Brain pericyte (primary cell): ENCODE results near the gene MYO16.
"Not testable (repeated sequence)": the region's sequence is repeated elsewhere in the genome, so short reads cannot be mapped to it uniquely, and the experiment has no call there.

ENCODE experiments used
- DNase-seq: peaks from one replicate; pipeline ENCODE4 v3.0.0-alpha.2; 2012; ENCODE audit warnings: low read depth, low spot score

Gene MYO16

DNA sequence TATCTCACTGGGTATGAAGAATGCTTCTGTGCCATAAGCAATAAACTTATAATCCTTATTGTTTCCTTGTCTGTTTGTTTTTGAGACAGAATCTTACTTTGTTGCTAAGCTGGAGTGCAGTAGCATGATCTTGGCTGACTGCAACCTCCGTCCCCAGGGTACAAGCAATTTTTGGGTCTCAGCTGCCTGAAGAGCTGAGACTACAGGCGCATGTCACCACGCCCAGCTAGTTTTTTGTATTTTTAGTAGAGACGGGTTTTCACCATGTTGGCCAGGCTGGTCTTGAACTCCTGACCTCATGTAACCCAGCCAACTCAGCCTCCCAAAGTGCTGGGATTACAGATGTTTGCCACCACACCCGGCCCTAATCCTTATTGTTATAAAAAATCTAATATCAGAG lies 112.5 kb downstream of the MYO16 start:
- no peak for DNase-seq

DNA sequence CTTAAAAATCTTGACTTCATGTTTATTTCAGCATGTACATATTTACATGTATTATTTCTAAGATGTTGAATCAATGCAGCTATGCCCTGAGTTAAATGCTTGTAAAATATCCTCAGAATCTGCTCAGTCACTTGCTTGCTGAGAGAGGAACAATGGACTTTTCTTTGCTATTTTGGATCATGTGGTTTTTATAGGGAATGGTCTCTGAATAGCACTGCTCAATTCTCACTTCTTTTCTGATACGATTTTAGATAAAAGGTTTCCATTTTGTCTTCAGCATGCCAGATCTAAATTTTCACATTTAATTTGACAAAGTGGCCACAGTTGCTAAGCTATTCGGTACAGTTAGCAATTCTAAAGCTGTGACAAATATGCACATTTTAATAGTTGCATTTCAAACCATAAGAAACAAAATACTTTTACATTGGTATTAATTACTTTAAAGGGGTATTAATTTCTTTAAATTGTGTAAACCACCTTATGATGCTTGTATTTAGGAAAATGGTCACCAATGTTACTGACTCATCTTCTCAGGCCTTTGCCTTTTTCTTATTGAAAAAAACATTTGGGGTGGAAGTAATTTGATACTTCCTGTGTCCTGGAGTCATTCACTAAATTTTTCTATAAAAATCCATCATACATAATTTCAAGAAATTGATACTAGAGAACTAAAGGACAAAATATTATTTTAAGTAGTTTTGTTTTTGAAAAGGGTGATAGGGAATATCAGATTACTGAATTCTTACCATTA lies 113.5 kb downstream of the MYO16 start:
- DNase-seq = no peak

DNA sequence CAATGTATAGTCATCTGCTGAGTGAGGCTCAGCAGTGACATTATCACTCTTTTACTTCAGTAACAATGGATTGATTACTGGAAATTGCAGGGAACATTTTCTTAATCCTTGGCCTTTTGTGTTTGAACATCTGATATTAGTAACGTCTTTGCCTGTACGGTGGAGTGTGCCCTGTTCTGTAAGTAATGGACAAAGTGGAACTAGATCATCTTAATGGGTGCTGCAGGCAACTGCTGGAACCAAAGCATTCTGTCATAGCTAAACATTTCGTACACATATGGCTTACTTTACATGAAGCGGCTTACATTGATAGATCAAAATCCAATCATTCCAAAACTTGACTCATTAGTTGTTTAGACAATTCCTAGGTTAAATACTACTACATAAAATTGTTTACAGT lies 114.1 kb downstream of the MYO16 start:
- no peak for DNase-seq

DNA sequence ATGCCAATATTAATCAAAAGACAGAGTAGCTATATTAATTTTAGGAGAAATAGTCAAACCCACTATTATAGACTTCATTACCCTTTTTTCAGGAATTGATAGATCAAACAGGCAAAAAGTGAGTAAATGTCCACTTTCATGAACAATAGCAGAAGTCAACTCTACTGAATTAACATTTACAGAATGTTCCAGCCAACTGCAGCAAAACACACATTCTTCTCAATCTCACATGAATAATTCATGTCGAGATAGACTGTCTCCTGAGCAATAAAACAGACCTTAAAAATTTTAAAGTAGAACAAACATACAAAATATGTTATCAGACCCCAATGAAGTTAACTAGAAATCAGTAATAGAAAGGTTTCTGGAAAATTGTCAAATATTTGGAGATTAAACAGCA lies 118.4 kb downstream of the MYO16 start:
- DNase-seq = no peak

DNA sequence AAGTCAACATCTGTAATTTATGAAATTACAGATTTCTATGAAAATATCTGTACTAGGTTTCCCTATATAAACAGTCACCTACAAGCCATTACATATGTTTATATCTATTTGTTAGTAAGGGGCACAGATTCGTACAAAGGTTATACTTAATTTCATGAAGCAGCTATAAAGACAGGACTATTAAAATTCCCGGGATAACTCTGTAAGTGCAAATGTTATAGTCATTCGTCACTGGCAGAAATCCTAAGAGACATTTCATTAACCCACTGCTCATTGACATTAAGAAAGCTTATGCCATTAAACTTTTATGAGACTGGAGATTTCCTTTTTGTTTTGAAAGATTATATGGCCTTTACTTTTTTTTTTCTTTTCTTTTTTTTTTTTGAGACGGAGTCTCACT lies 122.9 kb downstream of the MYO16 start:
- no peak for DNase-seq

DNA sequence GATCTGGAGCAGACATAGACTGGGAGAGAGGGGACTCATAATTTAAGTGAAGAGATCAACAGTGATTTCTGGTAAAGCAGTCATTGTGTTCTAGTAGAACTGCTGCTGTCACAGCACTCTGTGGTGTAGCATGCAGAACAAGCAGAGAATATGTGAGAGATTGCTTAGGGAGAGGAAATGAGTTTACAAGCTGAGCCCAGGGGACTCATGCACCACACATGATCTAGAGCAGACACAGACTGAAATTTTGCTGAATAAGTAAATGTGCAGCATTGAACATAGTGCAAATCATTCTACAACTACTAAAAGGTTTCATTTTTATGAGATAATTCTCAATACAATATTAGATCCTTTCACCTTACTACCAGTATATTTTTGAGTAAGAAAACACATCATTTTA lies 125.7 kb downstream of the MYO16 start:
- no peak for DNase-seq

DNA sequence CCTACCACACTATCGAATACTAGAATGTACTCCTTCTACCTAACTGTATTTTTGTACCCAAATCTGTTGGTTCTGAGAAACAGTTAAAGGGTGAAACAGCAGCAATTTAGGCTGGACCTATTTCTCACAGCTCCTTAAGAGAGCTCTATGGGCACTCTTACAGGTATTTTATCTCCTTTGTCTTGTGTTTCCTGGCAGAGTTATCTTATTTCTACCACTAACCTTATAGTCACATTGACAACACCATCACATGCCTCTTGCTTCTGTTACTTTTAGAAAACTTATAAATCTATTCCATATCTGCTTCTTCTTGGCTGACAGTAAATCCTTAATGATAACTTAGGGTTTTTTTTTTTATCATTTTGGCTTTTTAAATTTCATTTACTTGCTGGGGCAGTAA lies 130.7 kb downstream of the MYO16 start:
- DNase-seq = no peak

DNA sequence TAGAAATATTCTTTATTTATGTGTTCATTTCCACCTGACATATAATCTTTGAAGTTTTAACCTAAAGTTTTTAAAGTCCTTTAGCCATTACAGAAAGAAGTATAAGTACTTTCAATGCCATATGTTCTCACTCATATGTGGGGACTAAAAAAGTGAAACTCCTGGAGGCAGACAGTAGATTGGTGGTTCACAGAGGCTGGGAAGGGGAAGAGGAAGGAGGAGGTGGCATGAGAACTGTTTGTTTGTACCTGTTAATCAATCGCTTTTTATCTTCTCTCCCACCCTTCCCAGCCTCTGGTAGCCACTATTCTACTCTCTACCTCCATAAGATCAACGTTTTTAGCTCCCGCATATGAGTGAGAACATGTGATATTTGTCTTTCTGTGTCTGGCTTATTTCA lies 131.1 kb downstream of the MYO16 start:
- no peak for DNase-seq

DNA sequence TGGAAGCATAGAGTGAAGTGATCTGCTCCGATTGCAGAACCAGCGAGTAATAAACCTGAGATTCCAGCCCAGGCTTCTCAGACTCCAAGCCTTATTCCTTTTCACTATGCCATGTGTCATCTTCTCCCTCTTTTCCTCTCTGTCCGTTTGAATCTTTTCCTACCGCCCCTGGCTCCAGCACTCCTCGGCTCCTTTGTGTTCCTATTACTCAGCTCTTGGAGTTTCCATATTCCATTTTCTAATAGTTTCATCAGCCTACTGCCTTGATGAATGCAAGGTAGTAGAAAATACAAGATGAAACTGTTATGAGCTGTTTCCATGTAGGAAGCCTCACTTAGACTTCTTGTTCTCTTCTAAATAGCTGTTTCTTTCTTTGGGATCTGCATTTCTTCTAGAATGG lies 138.6 kb downstream of the MYO16 start:
- DNase-seq = no peak

DNA sequence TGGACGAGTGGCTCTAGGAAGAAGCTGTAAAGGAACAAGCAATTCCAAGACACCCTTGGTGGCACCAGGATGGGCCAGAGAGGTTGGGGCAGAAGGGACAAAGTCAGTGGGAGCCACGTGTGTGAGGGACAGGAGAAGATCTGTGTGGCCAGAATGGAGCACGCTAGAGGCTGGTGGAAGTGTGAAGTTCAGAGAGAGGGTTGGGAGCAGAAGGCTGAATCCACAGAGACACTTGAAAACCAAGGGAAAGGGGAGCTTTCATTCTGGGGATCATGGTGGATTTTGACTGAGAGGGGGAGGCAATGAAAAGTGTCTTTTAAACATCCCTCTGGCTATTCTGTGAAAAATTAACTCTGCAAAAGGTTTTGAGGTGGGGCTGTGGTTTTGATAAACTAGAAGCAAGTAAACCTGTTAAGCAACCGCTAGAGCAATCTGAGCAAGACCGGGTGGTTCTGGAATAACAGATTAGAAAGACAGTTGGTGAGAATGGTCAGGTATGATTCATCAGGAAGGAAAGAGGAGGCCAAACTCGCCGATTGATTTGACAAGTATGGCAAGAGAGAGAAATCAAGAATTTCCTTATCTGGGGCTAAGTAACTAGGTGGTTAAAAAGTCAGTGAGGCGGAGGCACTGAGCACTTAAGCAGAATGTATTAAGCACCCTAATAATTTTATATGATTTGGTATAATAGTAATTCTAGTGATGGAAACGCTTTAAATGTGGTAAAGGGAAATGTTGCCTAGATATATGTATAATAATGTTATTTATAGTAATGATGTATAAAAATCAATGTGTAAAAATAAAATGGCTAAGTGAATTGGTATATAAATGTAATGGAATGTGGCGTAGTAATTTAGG lies 140.0 kb downstream of the MYO16 start:
- no peak for DNase-seq

DNA sequence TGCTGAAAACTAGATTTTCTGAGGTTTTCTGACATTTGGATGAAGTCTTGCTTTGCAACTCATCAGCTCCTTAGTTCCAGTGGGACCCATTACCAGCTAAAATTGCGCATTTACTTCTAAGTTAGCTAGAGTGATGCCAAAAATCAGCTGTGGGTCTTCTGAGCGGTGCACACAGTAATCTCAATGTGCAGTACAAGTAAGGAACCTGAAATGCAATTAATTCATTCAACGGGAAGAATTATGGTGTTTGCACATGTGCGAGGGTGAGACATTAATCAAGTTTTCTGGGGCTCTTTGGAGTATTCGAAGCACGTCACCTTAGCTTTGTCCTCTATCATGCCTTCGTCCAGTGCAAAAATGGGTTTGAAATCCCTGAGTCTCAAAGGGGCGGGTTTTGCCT lies 146.2 kb downstream of the MYO16 start:
- DNase-seq = no peak

DNA sequence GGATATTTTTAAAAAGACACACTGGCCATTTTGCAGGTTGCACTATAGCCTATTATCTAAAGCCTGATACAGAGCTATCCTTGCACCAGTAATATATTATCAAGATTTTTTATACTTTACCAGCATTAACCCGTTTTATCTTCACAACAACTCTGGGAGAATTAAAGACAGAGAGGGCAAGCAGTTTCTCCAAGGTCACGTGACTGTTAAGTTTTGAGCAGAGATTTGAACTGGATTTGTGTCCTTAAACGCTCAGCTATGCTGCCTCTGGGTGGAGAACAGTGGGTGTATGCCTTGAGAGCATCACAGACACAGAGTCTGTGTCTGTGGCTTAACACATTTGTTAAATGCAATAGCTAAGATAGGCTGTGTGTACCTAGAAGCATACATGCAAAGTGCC lies 147.2 kb downstream of the MYO16 start:
- DNase-seq = no peak

DNA sequence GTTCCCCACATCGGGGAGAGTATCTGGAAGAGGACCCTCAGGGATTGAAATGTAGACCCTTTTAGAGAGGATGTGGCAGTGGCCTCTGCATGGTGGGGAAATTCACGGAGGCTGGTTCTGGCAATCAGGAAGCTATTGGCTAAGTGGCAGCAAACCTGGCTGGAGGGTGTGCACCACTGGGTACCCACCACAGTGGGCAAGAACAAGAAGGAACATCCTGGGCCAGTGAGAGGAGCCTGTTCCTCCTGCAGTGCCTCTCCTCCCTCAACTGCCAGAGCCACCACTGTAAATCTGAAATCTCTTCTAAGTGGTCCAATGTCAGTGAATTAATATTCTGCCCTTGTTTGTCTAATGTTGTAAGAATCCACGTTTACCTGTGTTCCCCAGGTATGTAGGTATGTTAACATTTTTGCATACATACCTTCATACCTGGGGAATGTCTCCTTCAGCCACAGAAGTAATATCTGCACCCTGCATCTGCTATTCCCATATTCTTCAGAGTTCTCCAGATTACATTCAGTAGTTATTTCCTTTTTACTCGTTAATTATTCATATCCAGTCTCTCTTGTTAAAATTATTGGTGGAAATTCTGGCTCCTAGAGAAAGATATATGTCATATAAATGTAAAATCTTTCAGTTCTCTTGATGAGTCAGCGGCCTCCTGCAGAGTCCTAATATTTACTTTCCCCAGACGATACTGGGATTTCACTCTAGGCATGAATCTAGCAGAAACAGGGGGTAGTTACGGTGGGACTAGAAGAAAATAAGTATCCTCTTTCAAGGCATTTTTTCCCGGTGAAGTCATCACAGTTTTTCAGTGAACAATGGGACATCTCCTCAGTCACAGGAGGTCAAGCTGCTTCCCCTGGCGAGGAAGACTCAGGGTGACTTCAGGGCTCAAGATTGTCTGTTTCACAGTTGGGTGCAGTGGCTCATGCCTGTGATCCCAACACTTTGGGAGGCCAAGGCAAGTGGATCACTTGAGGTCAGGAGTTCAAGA lies 148.3 kb downstream of the MYO16 start:
- DNase-seq = peak; percentile 87

DNA sequence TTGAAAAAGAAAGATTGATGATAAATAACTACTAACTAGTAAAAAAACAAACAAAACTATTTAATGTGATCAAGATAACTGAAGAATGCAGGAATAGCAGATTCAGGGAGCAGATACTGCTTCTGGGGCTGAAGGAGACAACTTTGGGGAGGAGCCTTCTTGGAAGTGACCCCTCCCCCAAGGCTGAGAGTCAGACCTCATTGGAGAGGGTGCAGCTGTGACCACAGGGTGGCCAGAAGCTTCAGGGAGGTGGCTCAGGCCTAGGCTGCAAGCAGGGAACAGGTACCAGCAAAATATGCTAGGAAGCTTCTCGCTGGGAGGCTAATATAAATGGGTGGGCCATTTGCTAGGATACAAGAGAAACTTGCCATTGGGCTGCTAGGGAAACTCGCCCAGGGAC lies 149.9 kb downstream of the MYO16 start:
- no peak for DNase-seq

DNA sequence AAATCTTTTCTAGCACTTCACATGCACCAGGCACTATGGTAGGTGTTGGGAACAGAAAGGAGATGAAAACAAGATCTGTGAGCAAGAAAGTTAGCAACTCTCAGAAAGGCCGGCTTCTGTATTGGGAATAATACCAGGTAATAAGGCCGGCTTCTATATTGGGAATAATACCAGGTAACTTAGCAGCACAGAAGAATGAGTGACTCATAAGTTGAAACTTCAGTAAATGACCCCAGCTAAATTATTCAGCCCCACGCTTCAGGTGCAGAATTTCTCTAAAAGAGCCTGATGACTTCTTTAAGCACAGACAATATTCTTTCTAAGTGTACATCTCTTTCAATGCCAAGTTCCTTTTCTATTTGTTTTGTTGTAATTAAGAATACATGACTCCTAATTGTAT lies 151.3 kb downstream of the MYO16 start:
- no peak for DNase-seq

DNA sequence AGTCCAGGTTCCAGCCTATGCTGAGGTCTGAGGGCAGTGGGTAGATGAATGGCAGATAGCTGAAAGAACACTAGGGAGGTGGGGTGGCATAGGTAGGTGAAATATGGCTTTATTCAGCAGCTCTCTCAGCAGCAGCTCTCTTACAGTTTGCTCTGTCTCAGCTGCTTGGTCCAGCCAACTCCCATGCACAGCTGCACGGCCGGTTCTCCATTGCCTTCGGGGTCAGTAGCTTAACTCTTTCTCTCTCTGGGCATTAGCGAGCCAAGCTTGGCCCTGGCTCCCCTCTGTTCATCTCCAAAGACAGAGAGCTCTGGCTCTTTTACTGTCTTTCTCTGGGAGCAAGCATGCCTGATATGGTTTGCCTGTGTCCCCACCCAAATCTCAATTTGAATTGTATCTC lies 151.9 kb downstream of the MYO16 start:
- DNase-seq = no peak

DNA sequence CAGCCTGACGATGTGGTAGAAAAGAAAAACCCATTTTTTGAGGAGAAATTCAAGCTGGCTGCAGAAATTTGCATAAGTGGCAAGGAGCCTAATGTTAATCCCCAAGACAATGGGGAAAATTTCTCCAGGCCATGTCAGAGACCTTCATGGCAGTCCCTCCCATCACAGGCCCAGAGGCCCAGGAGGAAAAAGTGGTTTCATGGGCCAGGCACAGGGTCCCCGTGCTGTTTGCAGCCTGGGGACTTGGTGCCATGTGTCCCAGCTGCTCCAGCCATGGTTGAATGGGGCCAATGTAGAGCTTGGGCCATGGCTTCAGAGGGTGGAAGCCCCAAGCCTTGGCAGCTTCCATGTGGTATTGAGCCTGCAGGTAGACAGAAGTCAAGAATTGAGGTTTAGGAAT lies 153.1 kb downstream of the MYO16 start:
- not testable (repeated sequence) for DNase-seq

DNA sequence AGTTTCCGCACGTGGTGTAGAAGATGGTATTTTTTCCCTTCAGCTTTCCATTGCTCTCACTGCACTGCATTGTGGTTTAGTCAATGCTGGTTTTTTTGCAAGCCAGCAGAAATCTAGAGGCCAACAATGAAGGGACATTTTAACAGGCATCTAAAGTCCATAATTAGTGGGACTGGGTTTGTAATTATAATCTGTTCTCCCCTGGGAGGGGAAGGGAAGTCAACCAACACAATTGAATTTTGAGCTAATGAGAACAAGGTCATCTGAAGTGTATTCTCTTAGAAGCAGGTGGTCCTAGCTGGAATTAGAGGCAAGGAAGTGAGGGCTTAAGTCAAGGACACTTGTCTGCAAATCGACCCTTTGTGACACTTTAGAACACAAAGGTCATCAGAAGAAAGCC lies 156.4 kb downstream of the MYO16 start:
- DNase-seq = no peak

DNA sequence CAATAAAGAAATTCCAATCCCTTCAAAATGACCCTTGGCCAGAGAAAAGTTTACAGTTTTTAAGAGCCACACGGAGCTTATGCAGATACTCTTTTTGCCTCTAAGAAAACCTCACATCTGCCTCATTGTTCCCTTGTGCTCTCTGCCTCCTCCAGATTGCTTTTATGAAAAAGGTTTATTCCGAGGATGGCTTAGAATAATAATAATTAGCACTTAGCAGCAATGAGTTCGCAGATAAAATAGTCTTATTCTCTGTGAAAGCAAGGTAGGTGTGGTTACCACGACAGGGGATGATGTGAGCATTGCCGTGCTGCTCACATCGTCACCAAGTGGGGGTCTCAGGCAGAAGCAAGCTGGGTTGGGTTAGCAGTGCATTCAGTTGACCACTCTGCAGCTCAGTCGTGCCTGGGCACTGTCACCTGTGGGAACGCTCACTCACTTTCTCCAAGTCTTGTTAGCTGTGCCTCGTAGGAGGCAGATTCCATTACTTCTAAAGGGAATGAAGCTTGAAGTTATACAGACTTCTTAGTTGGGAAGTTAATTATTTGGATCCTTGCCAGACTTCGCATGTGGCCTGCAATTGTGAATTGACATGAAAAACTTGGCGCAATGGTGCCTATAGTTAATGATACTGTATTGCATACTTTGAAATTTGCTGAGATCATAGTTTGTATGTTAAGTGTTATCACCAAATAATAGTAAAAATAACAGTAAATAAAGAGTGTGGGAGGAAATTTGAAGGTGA lies 157.2 kb downstream of the MYO16 start:
- DNase-seq = no peak

DNA sequence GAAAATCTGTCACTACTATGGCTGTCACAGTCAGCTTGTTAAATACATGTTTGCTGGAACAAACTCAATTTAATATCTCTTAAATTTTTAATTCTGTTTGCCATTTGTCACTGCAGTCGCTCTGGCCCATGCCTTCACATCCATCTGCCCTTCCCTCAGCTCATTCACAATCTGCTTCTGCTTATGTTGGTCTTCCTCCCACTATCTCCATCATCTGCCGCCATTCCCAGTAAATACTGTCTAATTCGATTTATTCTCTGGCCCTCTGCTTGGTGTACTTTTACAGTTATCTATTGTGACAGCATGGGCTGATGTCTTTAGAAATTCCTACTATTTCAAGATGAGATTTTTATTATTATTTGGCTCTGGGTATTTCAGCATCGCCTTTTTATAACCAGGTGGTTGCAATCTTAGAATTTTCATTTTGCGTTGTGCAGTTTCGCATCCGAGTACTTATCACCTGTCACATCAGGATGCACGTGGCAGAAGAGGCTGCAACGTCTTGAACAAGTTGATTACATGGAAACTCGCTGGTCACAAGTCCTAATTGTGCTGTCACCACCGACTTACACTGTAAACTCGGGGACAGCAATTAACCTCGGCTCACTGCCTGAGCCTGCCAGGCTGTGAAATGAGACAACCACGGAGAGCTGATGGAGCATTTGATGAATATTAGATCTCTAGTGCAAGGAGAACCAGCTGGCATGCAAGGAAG lies 158.4 kb downstream of the MYO16 start:
- no peak for DNase-seq

DNA sequence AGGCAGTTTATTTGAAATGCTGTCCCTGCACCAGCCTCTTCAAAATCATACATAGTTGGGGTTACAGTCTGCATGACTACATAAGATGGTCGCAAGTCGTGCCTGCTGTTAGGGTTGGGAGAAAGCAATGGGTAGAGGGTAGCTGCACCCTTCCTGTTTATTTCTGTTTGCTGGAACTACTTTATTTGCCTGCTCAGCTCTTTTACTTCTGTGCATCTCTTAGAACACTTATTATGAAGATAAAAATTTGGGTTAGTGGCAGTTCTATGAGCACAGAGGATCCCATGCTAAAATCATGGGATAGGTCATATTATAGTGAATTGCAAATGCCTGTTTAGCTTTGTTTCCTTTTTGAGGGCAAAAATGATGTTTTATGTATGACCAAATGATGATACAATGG lies 160.1 kb downstream of the MYO16 start:
- no peak for DNase-seq
